T-helper 2 cell (primary cell): ENCODE data around the gene FABP6.
"Not testable (repeated sequence)": the region's sequence is repeated elsewhere in the genome, so short reads cannot be mapped to it uniquely, and the experiment has no call there.

Experiments
- DNase-seq, 5 experiments: peaks; one replicate each; pipeline versions ENCODE4 v3.0.0 to v3.0.0-alpha.2; 2012 to 2022
- total RNA-seq, 2 donors: gene quantifications; one replicate each; lab custom pipeline; 2026; lab: John Stamatoyannopoulos, UW

The FABP6 gene, protein sequence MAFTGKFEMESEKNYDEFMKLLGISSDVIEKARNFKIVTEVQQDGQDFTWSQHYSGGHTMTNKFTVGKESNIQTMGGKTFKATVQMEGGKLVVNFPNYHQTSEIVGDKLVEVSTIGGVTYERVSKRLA
- 0 reads per million in 2 donors for total RNA-seq

- no peak for DNase-seq
Observed at GRCh38 chr5:160229190-160229742, at the start of gene FABP6. Gene FABP6 (plus strand): TSS chr5:160229506. CDS start chr5:160229558, 52 bp downstream.

DNA sequence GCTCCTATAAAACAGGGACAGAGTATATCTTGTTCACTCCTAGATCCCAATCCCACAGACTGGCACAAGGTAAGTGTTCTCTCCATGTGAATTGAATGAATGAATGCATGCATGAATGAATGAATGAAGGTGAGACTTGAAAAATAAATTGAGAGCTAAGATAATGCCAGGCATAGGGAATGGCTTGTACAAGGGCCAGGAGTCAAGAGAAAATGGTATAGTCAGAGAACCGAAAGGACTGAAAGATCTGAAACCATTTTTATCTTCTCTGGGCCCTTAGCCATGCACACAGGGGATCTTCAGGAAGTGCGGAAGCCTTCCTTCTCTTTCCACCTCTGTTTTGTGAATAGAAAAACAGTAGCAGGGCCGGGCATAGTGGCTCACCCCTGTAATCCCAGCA is 48.4 kb upstream of the FABP6 start:
- DNase-seq: no peak

GRCh38 chr5:160181965-160182622 is 47.2 kb upstream of the FABP6 start:
- DNase-seq: no peak

DNA sequence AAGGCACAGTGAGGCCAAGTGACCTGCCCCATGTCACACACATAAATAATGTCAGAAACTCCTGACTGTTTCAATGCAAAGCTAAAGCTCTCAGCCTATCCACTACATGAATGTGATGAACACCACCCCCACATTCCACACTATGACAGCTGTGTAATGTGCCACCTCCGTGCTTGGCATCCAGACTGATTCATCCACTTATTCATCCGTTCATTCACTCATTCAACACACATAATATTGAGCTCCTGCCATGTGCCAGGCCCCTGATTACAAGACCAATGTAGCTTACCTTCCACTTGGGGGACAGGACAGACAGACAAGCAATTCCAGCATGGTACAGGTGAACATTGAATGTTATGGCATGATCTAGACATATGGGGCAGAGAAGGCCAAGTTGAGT is 46.2 kb upstream of the FABP6 start:
- DNase-seq: no peak

DNA sequence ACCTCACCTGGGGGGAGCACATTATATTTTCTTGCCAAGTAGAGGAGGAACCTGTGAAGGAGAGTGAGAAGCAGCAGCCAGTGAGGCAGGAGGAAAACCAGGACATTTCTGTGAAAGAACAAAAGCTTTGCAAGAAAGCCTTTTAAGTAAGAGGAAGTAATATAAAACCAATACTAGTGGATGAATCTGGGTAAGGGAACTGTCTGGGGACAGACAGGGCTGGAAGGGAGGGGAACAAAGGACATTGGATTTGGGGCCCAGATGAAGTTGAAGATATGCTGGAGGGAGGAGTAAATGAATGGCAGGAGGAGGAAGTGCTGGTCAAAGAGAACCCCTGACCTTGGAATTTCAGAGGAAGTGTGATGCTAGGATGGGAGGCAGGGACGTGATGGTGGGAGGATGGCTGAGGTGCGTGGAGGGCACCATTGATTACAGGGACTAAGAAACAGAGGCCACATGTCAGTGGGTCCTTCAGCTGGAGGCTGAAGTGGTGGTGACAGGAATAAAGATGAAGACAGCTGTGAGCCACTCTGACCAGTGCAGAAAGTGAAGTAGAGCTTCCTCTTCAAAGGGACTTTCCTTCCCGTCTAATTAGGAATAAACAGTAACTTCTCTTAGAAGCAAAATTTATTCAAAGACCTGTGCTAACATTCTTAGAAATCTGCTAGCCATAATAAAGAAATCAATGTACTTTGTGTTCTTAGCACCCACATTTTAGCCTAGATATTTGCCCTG is 43.5 kb upstream of the FABP6 start:
- no peak for DNase-seq

GRCh38 chr5:160186480-160186879 is 42.8 kb upstream of the FABP6 start:
- DNase-seq: no peak

DNA sequence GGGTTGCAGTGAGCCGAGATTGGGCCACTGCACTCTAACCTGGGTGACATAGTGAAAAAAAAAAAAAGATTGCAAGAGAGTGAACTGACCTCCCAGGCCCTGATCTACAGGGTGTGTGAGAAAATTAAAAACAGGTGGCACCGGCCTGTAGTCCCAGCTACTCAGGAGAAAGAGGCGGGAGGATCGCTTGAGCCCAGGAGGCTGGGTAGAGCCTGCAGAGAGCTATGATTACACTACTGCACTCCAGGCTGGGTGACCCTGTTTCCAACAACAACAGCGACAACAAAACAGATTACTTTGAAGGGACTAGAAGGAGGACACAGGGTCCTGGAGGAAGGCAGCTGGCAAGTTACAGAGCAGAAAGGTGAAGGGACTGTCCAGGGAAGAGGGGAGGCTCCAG is 42.2 kb upstream of the FABP6 start:
- DNase-seq: no peak

- DNase-seq: no peak
Observed at GRCh38 chr5:160188141-160189015, 40.9 kb upstream of the FABP6 start.

- no peak for DNase-seq
Observed at GRCh38 chr5:160192424-160192823, 36.9 kb upstream of the FABP6 start.

DNA sequence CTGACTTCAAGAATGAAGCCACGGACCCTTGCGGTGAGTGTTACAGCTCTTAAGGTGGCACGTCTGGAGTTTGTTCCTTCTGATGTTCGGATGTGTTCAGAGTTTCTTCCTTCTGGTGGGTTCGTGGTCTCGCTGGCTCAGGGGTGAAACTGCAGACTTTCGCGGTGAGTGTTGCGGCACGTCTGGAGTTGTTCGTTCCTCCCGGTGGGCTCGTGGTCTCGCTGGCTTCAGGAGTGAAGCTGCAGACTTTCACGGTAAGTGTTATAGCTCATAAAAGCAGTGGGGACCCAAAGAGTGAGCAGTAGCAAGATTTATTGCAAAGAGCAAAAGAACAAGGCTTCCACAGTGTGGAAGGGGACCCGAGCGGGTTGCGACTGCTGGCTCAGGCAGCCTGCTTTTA is 36.2 kb upstream of the FABP6 start:
- not testable (repeated sequence) for DNase-seq

DNA sequence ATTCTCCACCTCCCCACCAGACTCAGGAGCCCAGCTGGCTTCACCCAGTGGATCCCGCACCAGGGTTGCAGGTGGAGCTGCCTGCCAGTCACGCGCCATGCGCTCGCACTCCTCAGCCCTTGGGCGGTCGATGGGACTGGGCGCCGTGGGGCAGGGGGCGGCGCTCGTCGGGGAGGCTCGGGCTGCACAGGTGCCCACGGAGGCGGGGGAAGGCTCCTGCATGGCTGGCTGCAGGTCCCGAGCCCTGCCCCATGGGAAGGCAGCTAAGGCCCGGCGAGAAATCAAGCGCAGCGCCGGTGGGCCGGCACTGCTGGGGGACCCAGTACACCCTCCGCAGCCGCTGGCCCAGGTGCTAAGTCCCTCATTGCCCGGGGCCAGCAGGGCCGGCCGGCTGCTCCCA is 35.5 kb upstream of the FABP6 start:
- DNase-seq: not testable (repeated sequence)

- no peak for DNase-seq
Observed at GRCh38 chr5:160197341-160198144, 31.8 kb upstream of the FABP6 start.

- DNase-seq: no peak
Observed at GRCh38 chr5:160198146-160198545, 31.2 kb upstream of the FABP6 start.

DNA sequence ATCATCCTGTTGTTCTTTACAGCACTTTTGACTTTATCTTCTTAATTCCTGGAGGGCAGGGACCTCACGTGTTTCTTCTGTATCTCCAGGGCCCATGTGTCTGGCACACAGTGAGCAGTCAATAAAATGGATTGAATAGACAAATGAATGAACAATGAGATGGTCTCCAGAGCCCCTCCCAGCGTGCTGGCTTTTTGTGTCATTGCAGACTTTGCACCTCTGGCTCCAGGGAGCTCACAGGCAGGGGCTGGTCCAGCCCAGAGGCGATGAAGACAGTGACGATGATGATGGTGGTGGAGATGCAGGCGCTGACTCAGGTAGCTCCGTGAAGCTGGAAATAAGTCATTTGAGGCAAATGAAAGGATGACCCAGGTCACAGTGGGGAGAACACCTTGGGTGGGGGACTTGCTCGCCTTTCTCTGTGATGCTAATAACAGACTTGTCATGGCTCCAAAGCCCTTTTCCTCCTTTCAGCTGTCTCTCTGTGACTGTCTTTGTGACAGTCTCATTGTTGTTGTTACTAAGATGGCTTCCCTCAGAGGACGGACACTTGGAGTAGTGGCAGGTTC is 30.4 kb upstream of the FABP6 start:
- no peak for DNase-seq

GRCh38 chr5:160199410-160199911 is 29.8 kb upstream of the FABP6 start:
- DNase-seq: peak; percentile 13 to 63 (median 55)

- DNase-seq: no peak
Observed at GRCh38 chr5:160207061-160207460, 22.2 kb upstream of the FABP6 start.

DNA sequence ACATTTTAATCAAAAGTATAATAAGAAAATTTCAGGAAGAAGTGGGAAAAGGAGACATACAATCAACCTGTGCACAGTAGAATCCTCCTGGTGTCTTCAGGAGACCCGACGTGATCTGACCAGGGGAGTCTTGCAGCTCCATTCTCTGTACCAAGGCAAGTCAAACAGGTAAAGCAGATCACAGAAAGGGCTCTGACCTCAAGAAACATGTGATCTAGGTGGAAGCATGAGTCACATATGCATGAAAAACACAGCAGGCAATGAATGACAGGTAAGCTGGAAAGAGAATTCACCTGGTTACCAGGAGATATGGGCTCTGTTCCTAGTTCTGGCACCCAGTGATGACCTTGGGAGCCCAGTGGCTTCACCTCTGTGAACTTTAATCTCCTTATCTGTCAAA is 19.4 kb upstream of the FABP6 start:
- DNase-seq: no peak

DNA sequence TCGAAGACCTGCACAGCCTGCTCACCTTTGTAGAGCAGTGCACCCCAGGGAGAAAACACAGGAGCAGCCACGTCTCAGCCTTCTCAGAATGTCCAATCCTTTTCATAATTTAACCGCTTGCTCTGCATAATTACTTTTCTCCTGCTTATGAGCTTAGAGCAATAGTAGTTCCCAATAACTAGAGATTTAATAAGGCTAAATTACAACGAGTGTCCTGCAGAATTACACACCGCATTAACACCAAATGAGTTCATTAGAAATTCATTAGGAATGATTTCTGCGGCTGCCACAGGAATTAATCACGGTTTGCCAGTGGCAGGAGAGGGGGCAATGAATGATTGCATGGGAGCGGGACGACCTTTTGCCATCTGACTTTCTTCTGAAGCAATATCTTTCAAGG is 18.7 kb upstream of the FABP6 start:
- no peak for DNase-seq

GRCh38 chr5:160211352-160211751 is 18.0 kb upstream of the FABP6 start:
- no peak for DNase-seq

- DNase-seq: no peak
Observed at GRCh38 chr5:160213537-160213936, 15.8 kb upstream of the FABP6 start.

GRCh38 chr5:160219356-160219755 is 9.9 kb upstream of the FABP6 start:
- DNase-seq: no peak
